ENCODE results near the gene NFIX. TPM values are rescaled to one million over a fixed set of nuclear protein-coding genes. Genes with fewer than 3 reads are reported as not detected.

The NFIX gene
- polyA plus RNA-seq, 1 donor (not counting 4 experiments of a cell fraction or from before 2014, with no cell fraction given): 5.2 TPM

GRCh38 chr19:13007292-13008045 lies 12.2 kb downstream of the NFIX start:
- Histone ChIP-seq H3K27me3 (ENCODE audit: control insufficient read depth, extremely low read depth, insufficient read depth, low read length) (peaks cover 7% of the 10 kb centered on the region), H3K36me3 (ENCODE audit: control insufficient read depth in 2 of 2, extremely low read depth in 1 of 2, insufficient read depth in 2 of 2, low read length in 2 of 2) (no peaks in the 10 kb centered on the region), H3K79me2 (ENCODE audit: control insufficient read depth, insufficient read depth, low read length) (peaks cover 62% of the 10 kb centered on the region), H3K9me3 (ENCODE audit: control insufficient read depth, low read depth, low read length) (no peaks in the 10 kb centered on the region), H3K4me2 (ENCODE audit: control insufficient read depth, extremely low read depth, insufficient read depth, low read depth, low read length) (peak overlapping the region; percentile 68), H3K27ac (ENCODE audit: control insufficient read depth, insufficient read depth, low read length) (peak overlapping the region; percentile 32), H3K4me3 (ENCODE audit: control insufficient read depth in 2 of 3, extremely low read depth in 1 of 3, insufficient read depth in 2 of 3, low read depth in 1 of 3, low read length in 3 of 3) (no peak overlapping the region), H3K9me1 (ENCODE audit: control insufficient read depth, extremely low read depth, insufficient read depth, low read length) (no peaks in the 10 kb centered on the region), H3K4me1 (ENCODE audit: control insufficient read depth, extremely low read depth, insufficient read depth, low read length) (peaks cover 77% of the 10 kb centered on the region), H3K9ac (ENCODE audit: control insufficient read depth, extremely low read depth, insufficient read depth, low read length) (peak overlapping the region; percentile 45), H4K20me1 (ENCODE audit: control insufficient read depth, extremely low read depth, insufficient read depth, low read length) (no peaks in the 10 kb centered on the region), H2AFZ (ENCODE audit: control insufficient read depth, low read length) (no peak overlapping the region)
- dilution Hi-C loops (cut with MboI; ENCODE audit: extremely low pct_ligation_motif_present, low sequenced_read_pairs): no loop called here
- TF ChIP-seq CTCF (optimal IDR thresholded peaks at IDR 0.05 in 1 of 3, IDR thresholded peaks at IDR 0.05 in 1 of 3, conservative IDR thresholded peaks at IDR 0.05 in 1 of 3; ENCODE audit: extremely low read depth in 1 of 3, insufficient read depth in 2 of 3, low read length in 3 of 3) (no peak), EZH2 (IDR thresholded peaks at IDR 0.05; ENCODE audit: low read length) (no peak)
- no peak for DNase-seq (ENCODE audit: low read depth, low spot score)
- peak; percentile 9 for FAIRE-seq

- Histone ChIP-seq H3K9me1 (ENCODE audit: control insufficient read depth, extremely low read depth, insufficient read depth, low read length) (no peaks in the 10 kb centered on the region), H3K9me3 (ENCODE audit: control insufficient read depth, low read depth, low read length) (no peaks in the 10 kb centered on the region), H3K27me3 (ENCODE audit: control insufficient read depth, extremely low read depth, insufficient read depth, low read length) (peaks cover 7% of the 10 kb centered on the region), H3K9ac (ENCODE audit: control insufficient read depth, extremely low read depth, insufficient read depth, low read length) (peak overlapping the region; percentile 64), H3K4me3 (ENCODE audit: control insufficient read depth in 2 of 3, extremely low read depth in 1 of 3, insufficient read depth in 2 of 3, low read depth in 1 of 3, low read length in 3 of 3) (no peak overlapping the region), H4K20me1 (ENCODE audit: control insufficient read depth, extremely low read depth, insufficient read depth, low read length) (no peaks in the 10 kb centered on the region), H3K36me3 (ENCODE audit: control insufficient read depth in 2 of 2, extremely low read depth in 1 of 2, insufficient read depth in 2 of 2, low read length in 2 of 2) (no peaks in the 10 kb centered on the region), H3K79me2 (ENCODE audit: control insufficient read depth, insufficient read depth, low read length) (peaks cover 64% of the 10 kb centered on the region), H2AFZ (ENCODE audit: control insufficient read depth, low read length) (no peak overlapping the region), H3K27ac (ENCODE audit: control insufficient read depth, insufficient read depth, low read length) (peak overlapping the region; percentile 33), H3K4me1 (ENCODE audit: control insufficient read depth, extremely low read depth, insufficient read depth, low read length) (peaks cover 77% of the 10 kb centered on the region), H3K4me2 (ENCODE audit: control insufficient read depth, extremely low read depth, insufficient read depth, low read depth, low read length) (peak overlapping the region; percentile 20)
- no peak for DNase-seq (ENCODE audit: low read depth, low spot score)
- FAIRE-seq: no peak
- dilution Hi-C loops (cut with MboI; ENCODE audit: extremely low pct_ligation_motif_present, low sequenced_read_pairs): no loop called here
- TF ChIP-seq CTCF (optimal IDR thresholded peaks at IDR 0.05 in 1 of 3, IDR thresholded peaks at IDR 0.05 in 1 of 3, conservative IDR thresholded peaks at IDR 0.05 in 1 of 3; ENCODE audit: extremely low read depth in 1 of 3, insufficient read depth in 2 of 3, low read length in 3 of 3): peak in 1 of 3 experiments; percentile 1
- TF ChIP-seq EZH2 (IDR thresholded peaks at IDR 0.05; ENCODE audit: low read length): no peak
These were observed 13.9 kb downstream of the NFIX start for GRCh38 chr19:13008926-13009787.
